ENCODE data around the gene SLFN13.
"Not testable (repeated sequence)": the region's sequence is repeated elsewhere in the genome, so short reads cannot be mapped to it uniquely, and the experiment has no call there.

SLFN13 gene

DNA sequence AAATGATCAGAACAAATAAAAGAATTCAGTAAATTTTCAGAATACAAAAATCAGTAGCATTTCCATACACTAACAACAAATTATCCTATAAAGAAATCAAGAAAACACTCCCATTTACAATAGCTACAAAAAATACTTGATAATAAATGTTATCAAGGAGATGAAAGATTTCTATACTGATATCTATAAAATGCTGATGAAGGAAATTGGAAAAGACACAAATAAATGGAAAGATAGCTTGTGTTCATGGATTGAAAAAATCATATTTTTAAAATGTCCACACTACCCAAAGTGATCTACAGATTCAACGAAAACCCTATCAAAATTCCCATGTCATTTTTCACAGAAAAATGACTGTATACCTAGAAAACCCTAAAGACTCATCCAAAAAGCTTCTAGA is 34.3 kb downstream of the SLFN13 start:
- TF ChIP-seq, protein P1, sequence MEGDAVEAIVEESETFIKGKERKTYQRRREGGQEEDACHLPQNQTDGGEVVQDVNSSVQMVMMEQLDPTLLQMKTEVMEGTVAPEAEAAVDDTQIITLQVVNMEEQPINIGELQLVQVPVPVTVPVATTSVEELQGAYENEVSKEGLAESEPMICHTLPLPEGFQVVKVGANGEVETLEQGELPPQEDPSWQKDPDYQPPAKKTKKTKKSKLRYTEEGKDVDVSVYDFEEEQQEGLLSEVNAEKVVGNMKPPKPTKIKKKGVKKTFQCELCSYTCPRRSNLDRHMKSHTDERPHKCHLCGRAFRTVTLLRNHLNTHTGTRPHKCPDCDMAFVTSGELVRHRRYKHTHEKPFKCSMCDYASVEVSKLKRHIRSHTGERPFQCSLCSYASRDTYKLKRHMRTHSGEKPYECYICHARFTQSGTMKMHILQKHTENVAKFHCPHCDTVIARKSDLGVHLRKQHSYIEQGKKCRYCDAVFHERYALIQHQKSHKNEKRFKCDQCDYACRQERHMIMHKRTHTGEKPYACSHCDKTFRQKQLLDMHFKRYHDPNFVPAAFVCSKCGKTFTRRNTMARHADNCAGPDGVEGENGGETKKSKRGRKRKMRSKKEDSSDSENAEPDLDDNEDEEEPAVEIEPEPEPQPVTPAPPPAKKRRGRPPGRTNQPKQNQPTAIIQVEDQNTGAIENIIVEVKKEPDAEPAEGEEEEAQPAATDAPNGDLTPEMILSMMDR (conservative IDR thresholded peaks at IDR 0.05; ENCODE audit: low read depth, low read length), result no peak
- no peak overlapping the region for H3K4me3 ChIP-seq (ENCODE audit: low read depth, low read length)
- no peak for DNase-seq (ENCODE audit: low read depth)

DNA sequence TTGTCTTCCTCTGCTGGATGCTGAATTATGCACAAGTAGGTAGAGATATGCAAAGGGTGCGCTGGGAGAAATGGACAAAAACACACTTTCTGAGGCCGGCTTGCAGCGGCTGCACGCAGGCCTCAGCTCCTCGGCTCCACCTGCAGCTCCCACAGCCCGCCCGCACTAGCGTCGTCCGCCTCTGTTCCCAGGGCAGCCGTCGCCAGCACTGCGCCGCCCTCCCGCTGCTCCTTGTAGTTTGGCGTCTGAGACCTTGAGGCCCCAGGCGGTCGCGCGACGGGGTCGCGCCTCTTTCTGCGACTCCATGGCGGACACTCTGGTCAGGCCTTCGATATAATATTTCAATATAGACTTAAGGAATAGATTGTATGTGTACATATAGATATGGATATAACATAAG is 41.0 kb downstream of the SLFN13 start:
- TF ChIP-seq, protein P1 (conservative IDR thresholded peaks at IDR 0.05; ENCODE audit: low read depth, low read length), result no peak
- no peak for DNase-seq (ENCODE audit: low read depth)
- H3K4me3 ChIP-seq (ENCODE audit: low read depth, low read length), result no peak overlapping the region

GRCh38 chr17:35406568-35406967 is 42.0 kb downstream of the SLFN13 start:
- TF ChIP-seq, protein P1 (conservative IDR thresholded peaks at IDR 0.05; ENCODE audit: low read depth, low read length), result no peak
- H3K4me3 ChIP-seq (ENCODE audit: low read depth, low read length), result no peak overlapping the region
- DNase-seq (ENCODE audit: low read depth), result no peak

- TF ChIP-seq, protein P1 (conservative IDR thresholded peaks at IDR 0.05; ENCODE audit: low read depth, low read length), result no peak
- DNase-seq (ENCODE audit: low read depth), result peak; percentile 2
- H3K4me3 ChIP-seq (ENCODE audit: low read depth, low read length), result no peak overlapping the region
Measured at GRCh38 chr17:35404360-35404759, 44.2 kb downstream of the SLFN13 start.

GRCh38 chr17:35393783-35394182 is 54.8 kb downstream of the SLFN13 start:
- not testable (repeated sequence) for DNase-seq (ENCODE audit: low read depth); H3K4me3 ChIP-seq (ENCODE audit: low read depth, low read length)

DNA sequence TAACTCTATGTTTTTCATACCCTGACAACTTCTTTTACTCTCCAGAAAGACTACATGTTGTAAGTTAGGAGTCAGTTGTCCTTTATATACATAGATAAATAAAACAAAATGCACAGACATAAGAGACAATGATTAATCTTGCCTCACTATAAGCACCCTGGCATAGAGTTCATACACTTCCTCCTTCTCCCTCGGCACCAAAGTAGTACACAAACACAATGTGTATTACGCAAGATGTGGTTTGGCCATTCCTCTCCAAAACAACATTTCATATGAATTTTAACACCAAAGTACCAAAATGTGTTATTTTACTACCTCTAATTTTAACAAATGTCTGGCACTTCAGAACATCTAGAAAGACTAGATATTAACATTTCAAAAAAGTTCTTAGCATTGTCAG is 57.9 kb downstream of the SLFN13 start:
- H3K4me3 ChIP-seq (ENCODE audit: low read depth, low read length), result no peak overlapping the region
- peak; percentile 15 for DNase-seq (ENCODE audit: low read depth)
- TF ChIP-seq, protein P1 (conservative IDR thresholded peaks at IDR 0.05; ENCODE audit: low read depth, low read length), result no peak

DNA sequence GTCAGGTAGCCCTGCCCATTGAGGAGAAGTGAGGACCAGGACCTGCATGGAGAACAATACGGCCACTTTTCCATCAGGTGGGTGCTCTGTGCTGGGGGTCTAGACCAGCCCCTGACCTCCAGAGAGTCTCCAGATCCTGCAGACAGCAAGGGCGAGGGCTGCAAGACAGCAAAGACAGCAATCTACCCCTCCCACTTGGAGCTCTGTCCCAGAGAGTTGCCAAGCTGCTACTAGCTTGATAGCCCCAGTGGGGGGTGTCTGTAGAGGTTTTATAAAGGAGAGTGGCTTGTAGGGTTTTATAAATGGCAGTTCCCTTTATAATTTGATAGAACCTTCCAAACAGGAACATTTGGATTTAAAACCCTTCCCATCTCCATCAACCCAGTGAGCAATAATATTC is 58.4 kb downstream of the SLFN13 start:
- H3K4me3 ChIP-seq (ENCODE audit: low read depth, low read length), result no peak overlapping the region
- TF ChIP-seq, protein P1 (conservative IDR thresholded peaks at IDR 0.05; ENCODE audit: low read depth, low read length), result no peak
- no peak for DNase-seq (ENCODE audit: low read depth)

DNA sequence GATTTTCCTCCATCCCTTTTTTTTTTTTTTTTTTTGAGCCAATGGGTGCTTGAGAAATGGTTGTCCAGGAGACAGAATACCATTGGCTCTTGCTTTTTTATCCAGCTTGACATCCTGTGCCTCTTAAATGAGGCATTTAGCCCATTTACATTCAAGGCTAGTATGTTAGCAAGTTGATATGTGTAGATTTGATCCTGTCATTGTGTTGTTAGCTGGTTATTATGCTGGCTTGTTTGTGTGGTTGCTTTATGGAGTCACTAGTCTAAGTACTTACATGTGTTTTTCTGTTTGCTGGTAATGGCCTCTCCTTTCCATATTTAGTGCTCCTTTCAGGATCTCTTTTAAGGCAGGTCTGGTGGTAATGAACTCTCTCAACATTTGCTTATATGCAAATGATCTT is 61.1 kb downstream of the SLFN13 start:
- no peak for DNase-seq (ENCODE audit: low read depth)
- no peak overlapping the region for H3K4me3 ChIP-seq (ENCODE audit: low read depth, low read length)
- TF ChIP-seq, protein P1 (conservative IDR thresholded peaks at IDR 0.05; ENCODE audit: low read depth, low read length), result no peak
